NCI-H2196 (cell line): ENCODE results near the gene TRPM1.

ENCODE experiments used
- DNase-seq: peaks from one replicate; lab custom pipeline; 2025; ENCODE audit not compliant: unreplicated experiment; lab: John Stamatoyannopoulos, UW

The TRPM1 gene

DNA sequence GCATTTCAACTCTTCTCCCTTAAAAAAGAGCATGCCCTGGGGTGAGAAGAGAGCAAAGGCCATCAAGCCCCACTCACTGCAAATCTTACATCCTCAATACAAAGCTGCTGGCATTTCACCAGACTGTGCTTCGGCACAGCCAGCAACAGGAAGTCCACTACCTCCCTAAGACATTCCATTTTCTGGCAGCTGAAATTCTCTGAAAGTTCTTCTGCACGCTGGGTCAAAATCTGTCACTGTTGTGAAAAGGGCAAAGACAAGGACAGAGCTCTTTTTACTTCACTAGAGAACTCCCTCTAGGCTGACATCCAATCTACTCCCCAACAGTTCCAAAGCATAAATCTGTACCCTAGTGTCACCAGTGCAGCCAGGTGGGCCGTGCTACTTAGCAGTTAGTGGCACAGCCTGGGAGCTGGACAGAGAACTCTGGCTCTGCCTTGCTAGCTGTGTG, 116.4 kb downstream of the TRPM1 start:
- DNase-seq: no peak

DNA sequence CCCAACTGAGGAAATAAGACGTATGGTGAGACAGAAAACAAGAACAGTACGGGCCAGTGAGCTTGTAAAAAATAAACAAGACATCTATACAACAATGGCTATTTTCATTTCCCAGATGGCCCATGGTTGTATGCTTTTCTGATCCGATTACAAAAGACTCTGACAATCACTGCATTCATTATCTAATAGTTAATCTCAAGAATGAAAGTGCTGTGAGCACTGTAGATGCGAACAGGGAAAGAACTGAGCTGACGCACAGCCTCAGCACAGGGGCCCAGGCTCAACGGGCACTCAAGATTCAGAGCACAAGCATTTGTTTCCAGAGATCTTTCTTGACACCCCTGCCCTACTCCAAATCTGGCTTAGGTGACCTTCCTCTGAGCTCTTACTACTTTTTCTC, 117.0 kb downstream of the TRPM1 start:
- no peak for DNase-seq

DNA sequence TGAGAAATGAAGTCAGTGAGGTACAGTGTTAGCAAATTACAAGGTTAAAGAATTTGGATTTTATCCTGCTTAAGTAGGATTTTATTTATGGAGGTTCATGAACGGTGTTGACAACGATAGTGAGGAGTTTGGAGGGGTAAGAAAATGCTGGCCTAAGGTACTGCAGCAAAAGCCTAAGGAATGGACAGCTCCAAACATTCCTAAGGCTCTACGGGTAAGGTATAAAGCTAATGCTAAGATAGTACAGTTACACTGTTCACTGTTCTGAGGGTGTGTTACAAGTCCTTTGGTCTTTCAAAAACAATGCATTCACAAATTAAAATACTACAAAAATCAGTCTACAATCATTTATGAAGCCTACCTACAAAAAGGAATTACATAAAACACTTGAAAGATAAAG, 117.4 kb downstream of the TRPM1 start:
- DNase-seq: no peak

DNA sequence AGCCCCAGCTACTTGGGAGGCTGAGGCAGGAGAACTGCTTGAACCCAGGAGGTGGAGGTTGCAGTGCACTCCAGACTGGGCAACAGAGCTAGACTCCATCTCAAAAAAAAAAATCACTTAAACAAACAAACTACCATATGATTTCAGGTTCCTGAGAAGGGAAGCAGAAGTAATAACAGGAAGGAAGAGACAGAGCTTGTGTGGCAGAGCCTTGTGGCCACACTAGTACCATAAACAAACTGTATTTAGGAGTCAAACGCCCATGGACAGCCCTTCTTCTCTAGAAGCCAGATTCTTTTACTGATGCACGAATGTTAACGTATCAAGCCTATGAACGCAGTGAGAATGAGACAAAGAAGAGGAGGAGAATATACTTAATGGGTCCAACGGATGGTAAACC, 122.1 kb downstream of the TRPM1 start:
- DNase-seq: no peak

DNA sequence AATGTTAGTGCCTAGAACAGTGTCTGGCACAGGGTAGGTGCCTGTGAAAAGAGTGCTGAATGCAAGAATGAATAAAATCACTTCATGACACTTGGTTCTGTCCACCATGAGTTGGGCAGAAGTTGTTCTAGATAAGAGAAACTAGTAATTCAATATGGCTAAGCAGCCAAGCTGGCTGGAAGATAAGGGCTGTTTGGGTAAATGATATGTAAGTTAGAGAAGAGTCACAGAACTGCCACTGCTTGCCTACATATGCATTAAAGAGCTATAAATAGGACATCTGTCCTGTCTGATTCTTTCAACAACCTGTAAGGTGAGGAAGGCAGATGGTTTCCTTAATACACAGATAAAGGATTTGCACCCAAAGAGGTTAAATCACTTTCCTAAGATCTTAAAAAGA, 123.2 kb downstream of the TRPM1 start:
- DNase-seq: no peak

DNA sequence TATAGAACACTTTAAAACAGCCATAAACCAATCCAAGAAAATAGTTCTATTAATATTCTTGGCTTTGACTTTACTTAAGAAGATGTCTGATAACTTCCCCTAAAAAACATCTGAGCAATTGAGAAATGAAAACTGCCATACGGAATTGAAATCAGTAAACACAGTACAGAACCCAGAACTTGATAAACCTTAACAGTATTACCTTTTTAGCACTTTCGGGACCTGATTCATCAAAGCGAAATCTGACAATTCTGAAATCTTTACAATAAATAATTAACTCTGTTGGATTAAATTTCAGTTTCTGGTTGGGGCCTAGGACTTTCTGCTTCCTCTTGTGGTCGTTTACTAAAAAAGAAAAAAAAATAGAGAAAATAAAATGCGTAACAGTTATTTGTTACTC, 127.4 kb downstream of the TRPM1 start:
- no peak for DNase-seq

DNA sequence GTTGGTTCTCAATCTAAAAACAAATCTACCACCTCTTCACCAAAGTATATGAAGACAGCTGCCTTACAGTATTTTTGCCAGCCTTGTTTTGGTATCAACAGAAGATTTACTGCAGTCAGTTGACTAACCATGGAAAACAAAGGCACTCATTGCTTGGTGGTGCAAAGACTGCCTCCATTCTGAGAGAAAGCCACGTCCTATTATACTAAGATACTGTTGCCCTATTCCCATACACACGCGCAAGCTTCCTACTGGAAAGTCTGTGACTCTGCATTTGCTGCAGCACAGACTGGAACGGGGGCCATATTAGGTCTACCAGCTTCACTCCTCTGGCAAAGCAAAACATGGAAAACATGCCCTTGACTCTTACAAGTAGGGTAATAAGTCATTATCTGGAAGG, 128.1 kb downstream of the TRPM1 start:
- DNase-seq: no peak

DNA sequence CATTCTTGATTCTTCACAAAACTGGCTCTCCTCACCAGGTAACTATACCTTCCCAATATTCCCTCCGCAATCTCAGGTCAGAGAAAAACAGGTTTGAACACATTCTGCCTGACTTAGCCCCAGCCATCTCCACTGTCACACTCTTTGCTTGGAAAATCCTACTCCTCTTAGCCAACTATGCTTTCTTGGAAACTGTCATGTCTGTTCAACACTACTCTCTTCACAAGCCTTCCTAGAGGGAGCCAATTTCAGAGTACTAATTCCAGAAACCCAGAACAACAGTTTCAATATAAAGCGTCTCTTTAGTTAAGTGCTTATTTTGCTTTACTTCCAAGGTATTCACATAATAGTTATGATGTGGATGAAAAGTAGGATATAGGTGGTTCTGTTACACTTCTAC, 131.8 kb downstream of the TRPM1 start:
- no peak for DNase-seq

DNA sequence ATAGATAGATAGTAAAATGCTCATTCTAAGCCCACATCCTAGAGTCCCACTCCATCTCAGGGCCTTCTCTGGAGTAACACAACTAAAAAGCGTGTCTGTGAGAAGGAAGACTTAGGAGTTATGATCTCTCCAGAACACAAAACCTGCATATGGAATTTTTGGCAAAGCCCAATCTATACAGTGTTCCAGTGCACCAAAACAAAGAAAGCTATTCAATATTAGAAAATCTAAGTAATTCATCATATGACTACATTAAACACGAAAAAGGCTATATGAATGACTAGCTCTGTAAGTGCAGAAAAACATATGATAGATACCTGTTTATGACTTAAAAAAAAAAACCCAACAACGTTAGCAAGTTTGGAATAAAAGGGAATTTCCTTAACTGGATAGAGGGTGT, 137.8 kb downstream of the TRPM1 start:
- no peak for DNase-seq

DNA sequence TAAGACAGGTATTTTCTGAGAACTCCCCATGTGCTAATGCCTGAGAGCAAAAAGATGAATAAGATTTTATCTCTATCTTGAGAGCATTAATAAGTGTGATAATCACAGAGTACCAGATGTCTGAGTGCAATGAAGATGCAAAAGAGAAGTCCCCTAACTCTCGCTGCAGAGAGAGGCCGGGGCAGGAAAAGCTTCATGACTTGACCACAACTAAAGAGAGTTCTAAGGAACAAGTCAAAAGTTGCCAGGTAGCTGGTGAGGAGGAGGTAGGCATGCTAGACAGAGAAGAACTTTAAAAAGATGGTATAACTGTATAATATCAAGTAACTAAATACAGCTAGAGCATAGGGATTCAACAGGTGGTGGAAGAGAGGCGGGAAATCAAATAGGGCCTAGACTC, 138.9 kb downstream of the TRPM1 start:
- DNase-seq: no peak

DNA sequence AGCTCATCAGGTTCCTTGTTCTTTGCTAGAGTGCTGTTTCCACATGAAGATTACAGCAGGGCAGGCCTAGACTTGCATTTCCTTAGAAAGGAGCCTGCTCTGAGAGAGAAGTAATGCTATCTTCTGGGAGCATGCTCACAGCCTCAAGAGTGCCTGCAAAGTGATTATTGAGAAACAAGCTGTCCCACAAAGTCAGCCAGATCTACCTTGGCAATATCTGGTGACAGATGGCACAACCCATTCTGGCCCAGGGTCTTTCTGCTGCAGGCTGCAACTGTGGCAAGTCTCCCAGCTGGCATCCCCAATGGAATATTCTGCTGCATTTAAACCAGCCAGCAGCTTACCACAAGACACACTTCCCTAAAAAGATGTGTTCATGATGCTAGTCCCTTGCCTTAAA, 139.4 kb downstream of the TRPM1 start:
- DNase-seq: no peak

DNA sequence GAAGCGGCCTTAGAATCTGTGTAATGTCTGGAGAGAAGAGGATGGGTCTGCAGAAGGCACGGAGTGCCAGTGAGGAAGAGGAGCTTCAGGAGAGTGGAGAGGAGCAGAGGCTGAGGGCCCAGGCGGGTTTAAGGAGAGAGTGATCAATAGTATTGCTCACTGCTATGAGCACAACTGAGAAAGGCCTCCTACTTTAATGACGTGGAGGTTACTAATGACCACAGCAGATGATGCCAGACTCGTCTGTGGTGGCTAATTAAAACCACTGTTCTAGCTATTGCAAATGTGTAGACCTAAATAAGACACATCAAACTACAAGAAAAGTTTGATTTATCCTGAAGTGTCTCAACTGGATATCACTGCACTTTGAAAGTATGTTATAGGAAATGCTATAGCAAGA, 143.3 kb downstream of the TRPM1 start:
- DNase-seq: no peak

DNA sequence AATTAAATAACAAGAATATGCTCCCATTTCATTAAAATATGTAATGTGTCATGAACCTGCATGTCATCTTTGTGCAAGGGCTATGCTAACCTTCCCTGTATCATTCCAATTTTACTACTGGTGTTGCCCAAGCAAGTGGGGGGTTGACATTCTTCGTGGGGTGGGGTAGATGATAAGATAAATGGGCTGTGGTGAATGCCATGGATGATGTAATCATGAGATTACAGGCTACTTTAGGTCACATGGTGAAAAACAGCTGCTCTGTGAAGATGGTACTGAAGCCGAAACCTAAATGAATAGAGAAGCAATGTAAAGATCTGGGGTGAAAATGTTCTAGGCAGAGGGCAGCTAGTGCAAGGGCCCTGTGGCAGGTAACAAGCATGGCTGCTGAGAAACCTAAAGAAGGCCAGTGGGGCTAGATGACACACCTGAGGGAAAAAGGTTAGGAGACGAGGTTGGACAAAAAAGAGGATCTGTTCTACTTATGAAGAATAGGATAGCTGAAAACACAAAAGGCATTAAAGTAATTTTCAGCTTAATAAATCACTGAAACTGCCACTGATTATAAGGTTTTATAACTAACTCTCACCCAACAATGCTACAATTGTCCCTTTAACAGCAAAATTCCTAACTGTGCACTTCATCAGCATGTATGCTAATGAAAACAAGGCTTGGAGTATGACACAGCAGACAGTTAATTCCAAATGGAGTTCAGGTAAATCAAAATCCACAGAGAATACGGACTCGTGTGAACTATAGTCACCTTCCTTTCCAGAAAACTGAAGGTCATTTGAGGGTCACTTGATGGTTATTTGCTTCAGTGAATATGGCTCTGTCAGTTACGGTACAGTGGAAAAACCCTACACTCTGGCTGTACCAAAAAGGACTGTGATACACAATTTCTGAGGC, 145.1 kb downstream of the TRPM1 start:
- DNase-seq: no peak

DNA sequence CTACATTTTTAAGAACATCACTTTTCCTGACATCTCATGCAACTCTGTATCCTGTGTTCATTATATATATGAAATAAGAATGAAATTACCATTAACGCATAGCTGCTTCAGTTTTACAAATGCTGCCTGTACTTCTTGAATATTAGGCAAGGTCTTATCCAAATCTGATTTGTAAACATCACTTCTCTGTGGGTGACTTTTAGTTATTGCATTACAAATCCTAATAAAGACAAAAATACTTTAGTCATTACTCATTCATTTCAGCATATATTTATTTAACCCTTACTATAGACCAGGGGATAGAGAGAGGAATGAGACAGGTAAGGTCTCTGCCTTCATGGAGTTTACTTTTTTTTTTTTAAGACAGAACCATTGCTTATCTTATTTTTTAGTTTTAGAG, 146.9 kb downstream of the TRPM1 start:
- DNase-seq: no peak

DNA sequence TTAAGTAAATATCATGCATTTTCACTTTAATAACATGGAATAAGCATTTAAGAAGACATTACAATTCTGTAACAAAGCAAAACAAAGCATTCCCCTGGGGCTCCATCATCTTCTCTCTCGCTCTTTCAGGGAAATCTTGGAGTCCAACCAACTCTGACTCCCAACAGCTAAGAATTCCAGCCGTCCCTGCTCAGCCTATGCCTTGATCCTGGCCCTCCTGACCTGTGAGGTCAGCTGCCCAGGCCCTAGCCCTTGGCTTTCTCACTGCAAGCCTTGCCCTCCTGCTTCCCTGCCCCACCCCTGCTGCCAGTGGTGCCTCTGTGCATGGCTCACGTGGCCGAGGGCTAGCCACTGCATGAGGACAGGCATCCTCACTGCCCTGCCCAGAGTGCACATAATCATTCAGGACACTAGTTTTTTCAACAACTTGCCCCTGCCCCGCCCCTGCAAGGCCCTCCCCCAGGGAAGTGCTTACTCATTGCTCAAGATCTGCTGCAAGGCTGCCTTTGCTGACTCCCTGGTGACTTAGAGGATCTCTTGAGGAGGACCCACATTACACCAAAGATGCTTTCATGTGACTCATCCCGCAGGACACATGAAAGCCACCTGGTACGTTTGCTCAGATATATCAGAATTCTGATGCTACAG, 147.7 kb downstream of the TRPM1 start:
- no peak for DNase-seq

DNA sequence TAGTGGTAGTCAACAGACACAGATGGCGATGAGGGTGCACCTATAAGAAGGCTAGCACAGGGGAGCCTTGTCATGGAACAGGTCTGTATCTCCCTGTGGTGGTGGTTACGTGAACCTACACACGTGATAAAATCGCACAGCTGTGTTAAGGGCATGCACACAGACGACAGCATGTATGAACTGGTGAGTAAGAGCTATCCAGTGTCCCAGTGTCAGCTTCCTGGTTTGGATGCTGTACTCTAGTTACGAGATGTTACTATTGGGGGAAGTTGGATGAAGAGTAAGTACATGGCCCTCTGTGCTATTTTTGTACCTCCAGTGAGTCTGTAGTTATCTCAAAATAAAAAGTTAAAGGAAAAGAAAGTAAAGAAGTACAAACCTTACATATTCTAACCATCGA, 148.3 kb downstream of the TRPM1 start:
- no peak for DNase-seq
